ENCODE data around the gene ZC3H8. TPM values are rescaled to one million over a fixed set of nuclear protein-coding genes. Genes with fewer than 3 reads are reported as not detected.

Gene ZC3H8
- total and polyA plus RNA-seq, 8 donors: 3.1 to 8.6 (median 4.3) TPM

DNA sequence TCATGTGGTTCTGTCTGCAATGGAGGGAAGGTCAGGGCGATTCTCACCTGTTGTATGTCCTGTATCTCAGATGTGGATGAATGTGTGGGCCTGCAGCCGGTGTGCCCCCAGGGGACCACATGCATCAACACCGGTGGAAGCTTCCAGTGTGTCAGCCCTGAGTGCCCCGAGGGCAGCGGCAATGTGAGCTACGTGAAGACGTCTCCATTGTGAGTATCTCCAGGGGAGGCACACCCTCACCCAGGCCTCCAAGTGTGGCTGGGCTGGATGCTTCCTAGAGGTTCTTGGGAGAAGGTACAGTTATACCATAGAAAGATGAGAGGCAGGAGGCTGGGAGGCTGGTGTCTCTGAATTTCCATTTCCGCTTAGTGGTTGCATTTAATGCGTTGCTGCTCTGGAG lies 69.7 kb downstream of the ZC3H8 start:
- TF ChIP-seq, protein P1, sequence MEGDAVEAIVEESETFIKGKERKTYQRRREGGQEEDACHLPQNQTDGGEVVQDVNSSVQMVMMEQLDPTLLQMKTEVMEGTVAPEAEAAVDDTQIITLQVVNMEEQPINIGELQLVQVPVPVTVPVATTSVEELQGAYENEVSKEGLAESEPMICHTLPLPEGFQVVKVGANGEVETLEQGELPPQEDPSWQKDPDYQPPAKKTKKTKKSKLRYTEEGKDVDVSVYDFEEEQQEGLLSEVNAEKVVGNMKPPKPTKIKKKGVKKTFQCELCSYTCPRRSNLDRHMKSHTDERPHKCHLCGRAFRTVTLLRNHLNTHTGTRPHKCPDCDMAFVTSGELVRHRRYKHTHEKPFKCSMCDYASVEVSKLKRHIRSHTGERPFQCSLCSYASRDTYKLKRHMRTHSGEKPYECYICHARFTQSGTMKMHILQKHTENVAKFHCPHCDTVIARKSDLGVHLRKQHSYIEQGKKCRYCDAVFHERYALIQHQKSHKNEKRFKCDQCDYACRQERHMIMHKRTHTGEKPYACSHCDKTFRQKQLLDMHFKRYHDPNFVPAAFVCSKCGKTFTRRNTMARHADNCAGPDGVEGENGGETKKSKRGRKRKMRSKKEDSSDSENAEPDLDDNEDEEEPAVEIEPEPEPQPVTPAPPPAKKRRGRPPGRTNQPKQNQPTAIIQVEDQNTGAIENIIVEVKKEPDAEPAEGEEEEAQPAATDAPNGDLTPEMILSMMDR (IDR thresholded peaks at IDR 0.05): no peak
- FAIRE-seq (no peak), DNase-seq (no peak), ATAC-seq (no peak)
- no peaks in the 10 kb centered on the region for H3K4me1 ChIP-seq
- H3K9me3 ChIP-seq: no peaks in the 10 kb centered on the region
- H3K27me3 ChIP-seq: peaks cover 0 to 4% (median 0%) of the 10 kb centered on the region in 4 donors
- no peak overlapping the region for H3K27ac ChIP-seq
- H3K4me3 ChIP-seq: no peak overlapping the region
- H3K36me3 ChIP-seq: no peaks in the 10 kb centered on the region
- WGBS, 2 donors: 79 to 87% methylated on average over 9 of the region's 9 CpGs
- intact Hi-C loops (cut with DNase I): no loop called here

DNA sequence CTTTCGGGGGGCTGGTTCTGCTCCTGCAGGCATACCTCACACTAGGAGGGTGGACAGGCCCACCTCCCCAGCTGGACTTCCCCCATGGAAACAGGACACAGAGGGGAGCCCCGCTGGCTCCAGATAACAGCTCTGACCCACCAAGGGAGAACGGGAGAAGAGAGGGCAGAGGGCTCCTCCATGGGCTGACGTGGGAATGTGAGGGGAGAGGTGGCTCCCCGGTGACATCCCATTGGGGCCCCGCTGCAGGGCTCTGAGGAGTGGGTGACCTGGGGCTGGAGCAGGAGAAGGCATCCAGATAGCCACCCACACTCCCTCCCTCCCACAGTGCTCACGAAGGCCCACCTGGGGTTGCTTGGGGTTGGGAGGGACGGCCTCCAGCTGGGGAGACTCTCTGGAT lies 70.7 kb downstream of the ZC3H8 start:
- no peak overlapping the region for H3K27ac ChIP-seq
- H3K4me1 ChIP-seq: no peaks in the 10 kb centered on the region
- no peaks in the 10 kb centered on the region for H3K36me3 ChIP-seq
- WGBS, 2 donors: 94 to 95% methylated on average over 7 to 8 of the region's 8 CpGs
- no peaks in the 10 kb centered on the region for H3K9me3 ChIP-seq
- peaks cover 0 to 4% (median 0%) of the 10 kb centered on the region in 4 donors for H3K27me3 ChIP-seq
- no peak for FAIRE-seq
- intact Hi-C loops (cut with DNase I): no loop called here
- no peak for DNase-seq
- TF ChIP-seq, protein P1 (IDR thresholded peaks at IDR 0.05): no peak
- no peak for ATAC-seq
- H3K4me3 ChIP-seq: no peak overlapping the region

GRCh38 chr2:112183327-112184025 lies 71.4 kb downstream of the ZC3H8 start:
- FAIRE-seq (no peak), ATAC-seq (no peak), DNase-seq (no peak)
- Histone ChIP-seq H3K9me3 (no peaks in the 10 kb centered on the region), H3K27me3 (peaks cover 0 to 4% (median 0%) of the 10 kb centered on the region in 4 donors), H3K4me1 (no peaks in the 10 kb centered on the region), H3K27ac (no peak overlapping the region), H3K4me3 (no peak overlapping the region), H3K36me3 (no peaks in the 10 kb centered on the region)
- intact Hi-C loops (cut with DNase I): no loop called here
- 86 to 92% methylated on average over 8 of the region's 8 CpGs for WGBS, 2 donors
- TF ChIP-seq, protein P1 (IDR thresholded peaks at IDR 0.05): no peak

DNA sequence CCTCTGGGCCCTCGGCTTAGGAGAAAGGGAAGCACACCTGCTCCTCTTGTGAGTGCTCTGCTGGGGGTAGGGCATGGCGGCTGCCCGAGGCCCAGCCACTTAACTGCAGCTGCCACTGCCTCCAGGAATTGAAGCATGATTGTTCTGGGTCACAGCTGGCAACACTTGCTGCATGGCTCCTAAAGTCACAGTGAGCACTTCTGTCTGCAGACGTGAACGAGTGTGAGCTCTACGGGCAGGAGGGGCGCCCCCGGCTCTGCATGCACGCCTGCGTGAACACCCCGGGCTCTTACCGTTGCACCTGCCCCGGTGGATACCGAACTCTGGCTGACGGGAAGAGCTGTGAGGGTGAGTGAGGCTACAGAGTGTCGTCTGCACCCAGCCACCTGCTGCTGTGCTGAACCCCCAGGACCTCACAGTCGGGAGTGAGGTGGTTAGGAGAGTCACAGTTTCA lies 72.2 kb downstream of the ZC3H8 start:
- TF ChIP-seq, protein P1 (IDR thresholded peaks at IDR 0.05): no peak
- intact Hi-C loops (cut with DNase I): no loop called here
- Histone ChIP-seq H3K4me3 (no peak overlapping the region), H3K36me3 (no peaks in the 10 kb centered on the region), H3K27me3 (peaks cover 0 to 4% (median 0%) of the 10 kb centered on the region in 4 donors), H3K27ac (no peak overlapping the region), H3K4me1 (no peaks in the 10 kb centered on the region), H3K9me3 (no peaks in the 10 kb centered on the region)
- DNase-seq: no peak
- no peak for FAIRE-seq
- no peak for ATAC-seq
- WGBS, 2 donors: 85 to 86% methylated on average over 17 of the region's 17 CpGs
